Activated CD4-positive, alpha-beta T cell treated with anti-CD3 and anti-CD28 coated beads, Interleukin-2, amount 50 U/mL, for 4 hours (primary cell): Measurements from ENCODE around the gene FSD2.
"Not testable (repeated sequence)": the region's sequence is repeated elsewhere in the genome, so short reads cannot be mapped to it uniquely, and the experiment has no call there.

Experiments used
- DNase-seq, 2 experiments: peaks; one replicate each; pipeline ENCODE4 v3.0.0-alpha.2; 2020

The FSD2 gene

GRCh38 chr15:82788496-82788895 is 17.4 kb downstream of the FSD2 start:
- no peak for DNase-seq

- no peak for DNase-seq
These were observed 24.5 kb downstream of the FSD2 start for GRCh38 chr15:82781349-82781748.

GRCh38 chr15:82778755-82779154 is 27.1 kb downstream of the FSD2 start:
- no peak for DNase-seq

GRCh38 chr15:82774496-82774895 is 31.4 kb downstream of the FSD2 start:
- DNase-seq: no peak

GRCh38 chr15:82771789-82772607 is 33.9 kb downstream of the FSD2 start:
- DNase-seq: no peak

- no peak for DNase-seq
These were observed 37.3 kb downstream of the FSD2 start for GRCh38 chr15:82768414-82769054.

- DNase-seq: no peak
These were observed 38.6 kb downstream of the FSD2 start for GRCh38 chr15:82767163-82767829.

- not testable (repeated sequence) for DNase-seq
These were observed 39.7 kb downstream of the FSD2 start for GRCh38 chr15:82766201-82766600.

- no peak for DNase-seq
These were observed 41.1 kb downstream of the FSD2 start for GRCh38 chr15:82764740-82765139.

GRCh38 chr15:82764117-82764490 is 41.8 kb downstream of the FSD2 start:
- DNase-seq: no peak

GRCh38 chr15:82763361-82764116 is 42.3 kb downstream of the FSD2 start:
- DNase-seq: no peak

- DNase-seq: no peak
These were observed 54.6 kb downstream of the FSD2 start for GRCh38 chr15:82751308-82751707.

GRCh38 chr15:82750831-82751180 is 55.1 kb downstream of the FSD2 start:
- DNase-seq: peak; percentile 3 to 5

- peak; percentile 80 for DNase-seq
These were observed 55.7 kb downstream of the FSD2 start for GRCh38 chr15:82749951-82750830.

GRCh38 chr15:82748315-82748714 is 57.6 kb downstream of the FSD2 start:
- no peak for DNase-seq

GRCh38 chr15:82743810-82744209 is 62.1 kb downstream of the FSD2 start:
- DNase-seq: no peak

GRCh38 chr15:82742134-82742533 is 63.7 kb downstream of the FSD2 start:
- DNase-seq: no peak

GRCh38 chr15:82739086-82739485 is 66.8 kb downstream of the FSD2 start:
- no peak for DNase-seq

GRCh38 chr15:82737975-82738374 is 67.9 kb downstream of the FSD2 start:
- no peak for DNase-seq

GRCh38 chr15:82731527-82731926 is 74.3 kb downstream of the FSD2 start:
- DNase-seq: no peak

GRCh38 chr15:82730022-82730530 is 75.8 kb downstream of the FSD2 start:
- DNase-seq: no peak

- DNase-seq: no peak
These were observed 79.1 kb downstream of the FSD2 start for GRCh38 chr15:82726816-82727215.
